ENCODE measurements around the gene BLACAT1. TPM values are rescaled to one million over a fixed set of nuclear protein-coding genes. Genes with fewer than 3 reads are reported as not detected.

The BLACAT1 gene
- total RNA-seq = 0.36 and 3.9 TPM in 2 replicates

GRCh38 chr1:205455581-205456382, at the start of gene BLACAT1:
Gene BLACAT1, minus strand, starts transcription at chr1:205456045.
- no peak for DNase-seq (ENCODE audit: low read depth)
- peak within 1 kb of the TSS; percentile 22 for H3K4me3 ChIP-seq (ENCODE audit: low read depth, low read length)
- TF ChIP-seq CTCF (conservative IDR thresholded peaks at IDR 0.05; ENCODE audit: low read depth, low read length) = no peak

- no peak for DNase-seq (ENCODE audit: low read depth)
- no peak for TF ChIP-seq CTCF (conservative IDR thresholded peaks at IDR 0.05; ENCODE audit: low read depth, low read length)
- peak overlapping the region; percentile 85 for H3K4me3 ChIP-seq (ENCODE audit: low read depth, low read length)
Measured at GRCh38 chr1:205505076-205505729, 49.4 kb upstream of the BLACAT1 start.

- TF ChIP-seq CTCF (conservative IDR thresholded peaks at IDR 0.05; ENCODE audit: low read depth, low read length) = no peak
- no peak for DNase-seq (ENCODE audit: low read depth)
- peak within 1 kb of the TSS; percentile 85 for H3K4me3 ChIP-seq (ENCODE audit: low read depth, low read length)
Measured at GRCh38 chr1:205504311-205505075, 48.6 kb upstream of the BLACAT1 start, which contains the start of gene CDK18. Gene CDK18, plus strand, starts transcription at chr1:205504669. Its CDS starts 18,499 bp downstream, at chr1:205523168.

GRCh38 chr1:205502992-205503391, 47.1 kb upstream of the BLACAT1 start:
- TF ChIP-seq CTCF (conservative IDR thresholded peaks at IDR 0.05; ENCODE audit: low read depth, low read length) = no peak
- no peak overlapping the region for H3K4me3 ChIP-seq (ENCODE audit: low read depth, low read length)
- no peak for DNase-seq (ENCODE audit: low read depth)

DNA sequence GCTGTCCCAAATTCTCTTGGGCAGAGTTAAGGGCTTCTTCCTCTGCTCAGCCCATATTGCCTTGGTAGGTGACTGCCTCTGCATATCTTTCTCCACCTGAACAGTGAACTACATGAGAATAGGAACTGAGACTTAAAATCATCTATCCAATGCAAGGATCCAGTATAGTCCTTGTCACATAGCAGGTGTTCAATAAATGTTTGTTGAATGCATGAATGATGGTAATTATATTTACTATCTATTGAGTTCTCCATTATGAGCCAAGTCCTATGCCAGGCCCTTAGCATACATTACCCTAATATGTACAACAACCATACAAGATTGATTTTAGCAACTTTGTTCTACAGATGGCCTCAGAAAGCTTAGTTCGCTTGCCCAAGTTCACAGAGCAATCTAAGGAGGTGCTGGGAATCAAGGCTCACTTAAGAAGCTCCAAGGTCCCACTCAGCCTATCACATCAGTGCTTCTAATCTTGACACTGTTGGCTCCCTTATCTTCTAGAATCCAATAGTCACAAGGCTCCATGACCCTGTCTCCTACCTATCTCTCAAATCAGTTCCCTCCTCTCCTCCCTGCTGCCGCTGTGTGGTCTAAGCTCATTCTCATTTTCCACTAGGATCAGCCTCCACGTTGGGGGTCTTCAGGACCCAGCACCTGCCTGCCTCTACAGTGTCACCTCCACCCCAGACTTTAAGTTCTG, 46.4 kb upstream of the BLACAT1 start:
- DNase-seq (ENCODE audit: low read depth) = no peak
- TF ChIP-seq CTCF (conservative IDR thresholded peaks at IDR 0.05; ENCODE audit: low read depth, low read length) = no peak
- H3K4me3 ChIP-seq (ENCODE audit: low read depth, low read length) = no peak overlapping the region

All from epithelial cell of proximal tubule (primary cell).